SU-DHL-6 (cell line): ENCODE measurements around the gene PKD1L1.

ENCODE experiments used
- CTCF ChIP-seq: fragments of 200-600 bp; sonication (generic); IDR thresholded peaks from one replicate; pipeline ENCODE4 v1.5.1; 2017; ENCODE audit warnings: antibody characterized with exemption, mild to moderate bottlenecking, low read length, moderate library complexity; ENCODE audit not compliant: insufficient read depth, poor library complexity, severe bottlenecking
- EZH2phosphoT487 ChIP-seq: fragments of 200-600 bp; sonication (generic), shearing (Covaris generic); conservative IDR thresholded peaks from 2 replicates; pipeline ENCODE4 v1.6.1; 2018; ENCODE audit warnings: mild to moderate bottlenecking, antibody characterized with exemption, low read length, moderate library complexity, mixed read lengths

- no peak for TF ChIP-seq CTCF
- no peak for TF ChIP-seq EZH2phosphoT487
These were observed 43.0 kb downstream of the PKD1L1 start for GRCh38 chr7:47905076-47905920.
